ENCODE data around the gene FAM234B.

The FAM234B gene

GRCh38 chr12:13090054-13090453, 45.9 kb downstream of the FAM234B start:
- no peak for DNase-seq (ENCODE audit: low read depth in 4 of 4, low spot score in 1 of 4)

GRCh38 chr12:13091832-13092231, 47.7 kb downstream of the FAM234B start:
- DNase-seq (ENCODE audit: low read depth in 4 of 4, low spot score in 1 of 4) = no peak

GRCh38 chr12:13093191-13093847, 49.1 kb downstream of the FAM234B start:
- DNase-seq (ENCODE audit: low read depth in 4 of 4, low spot score in 1 of 4) = no peak

GRCh38 chr12:13093848-13094220, 49.7 kb downstream of the FAM234B start:
- DNase-seq (ENCODE audit: low read depth in 4 of 4, low spot score in 1 of 4) = no peak

DNA sequence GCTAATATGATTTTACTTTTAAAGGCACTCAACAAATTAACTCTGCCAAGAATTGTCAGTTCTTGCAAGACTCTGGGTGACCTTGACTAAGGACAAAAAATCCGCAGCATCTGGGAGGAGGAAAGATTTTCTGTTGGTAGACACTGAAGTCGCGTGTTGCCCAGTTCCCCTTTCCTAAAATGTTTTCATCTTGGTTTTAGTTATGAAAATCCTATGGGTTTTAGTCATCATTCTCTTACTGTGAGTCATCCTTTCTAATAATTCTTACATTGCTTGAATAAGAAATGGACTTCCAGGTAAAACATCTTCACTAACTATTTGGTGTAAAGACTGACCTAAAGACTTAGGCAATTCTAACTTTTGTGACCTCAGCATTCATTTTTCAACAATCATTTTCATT, 50.2 kb downstream of the FAM234B start:
- DNase-seq (ENCODE audit: low read depth in 4 of 4, low spot score in 1 of 4) = no peak

- no peak for DNase-seq (ENCODE audit: low read depth in 4 of 4, low spot score in 1 of 4)
Observed at GRCh38 chr12:13095266-13095995, 51.2 kb downstream of the FAM234B start.

GRCh38 chr12:13097491-13098011, 53.4 kb downstream of the FAM234B start:
- no peak for DNase-seq (ENCODE audit: low read depth in 4 of 4, low spot score in 1 of 4)

DNA sequence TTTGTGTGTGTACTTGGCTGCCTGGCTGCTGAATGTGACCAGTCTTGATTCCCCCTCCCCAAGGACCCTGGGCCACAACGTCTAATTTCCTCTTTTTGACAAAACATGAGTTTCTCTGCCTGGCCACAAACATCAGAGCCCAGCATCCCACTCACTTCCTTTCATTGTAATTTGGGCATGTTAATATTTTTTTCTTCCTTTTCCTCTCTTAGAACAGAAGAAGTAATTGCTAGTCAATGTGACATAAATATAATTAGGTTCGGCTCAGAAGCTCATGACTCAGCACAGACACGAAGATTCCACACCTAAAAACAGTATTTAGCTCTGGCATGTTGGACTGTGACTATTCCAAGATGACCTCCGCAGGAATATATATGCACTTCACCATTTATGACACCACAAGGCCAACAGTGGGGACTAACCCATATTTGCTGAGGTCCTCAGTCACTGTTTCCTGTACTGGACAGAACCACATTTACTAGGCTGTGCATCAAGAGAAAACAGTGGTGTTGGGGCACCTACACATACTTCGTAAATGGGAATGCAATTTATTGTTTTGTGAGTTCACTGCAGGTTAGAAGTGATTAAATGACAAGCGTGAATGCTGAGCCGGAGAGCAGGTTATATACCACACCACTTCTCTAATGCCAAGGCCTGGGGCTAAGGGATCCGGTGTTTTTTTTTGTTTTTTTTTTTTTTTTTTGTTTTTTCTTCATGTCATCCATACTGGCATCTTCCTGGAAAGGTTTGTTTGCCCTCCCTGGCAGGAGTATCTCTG, 55.1 kb downstream of the FAM234B start:
- DNase-seq (ENCODE audit: low read depth in 4 of 4, low spot score in 1 of 4) = no peak

DNA sequence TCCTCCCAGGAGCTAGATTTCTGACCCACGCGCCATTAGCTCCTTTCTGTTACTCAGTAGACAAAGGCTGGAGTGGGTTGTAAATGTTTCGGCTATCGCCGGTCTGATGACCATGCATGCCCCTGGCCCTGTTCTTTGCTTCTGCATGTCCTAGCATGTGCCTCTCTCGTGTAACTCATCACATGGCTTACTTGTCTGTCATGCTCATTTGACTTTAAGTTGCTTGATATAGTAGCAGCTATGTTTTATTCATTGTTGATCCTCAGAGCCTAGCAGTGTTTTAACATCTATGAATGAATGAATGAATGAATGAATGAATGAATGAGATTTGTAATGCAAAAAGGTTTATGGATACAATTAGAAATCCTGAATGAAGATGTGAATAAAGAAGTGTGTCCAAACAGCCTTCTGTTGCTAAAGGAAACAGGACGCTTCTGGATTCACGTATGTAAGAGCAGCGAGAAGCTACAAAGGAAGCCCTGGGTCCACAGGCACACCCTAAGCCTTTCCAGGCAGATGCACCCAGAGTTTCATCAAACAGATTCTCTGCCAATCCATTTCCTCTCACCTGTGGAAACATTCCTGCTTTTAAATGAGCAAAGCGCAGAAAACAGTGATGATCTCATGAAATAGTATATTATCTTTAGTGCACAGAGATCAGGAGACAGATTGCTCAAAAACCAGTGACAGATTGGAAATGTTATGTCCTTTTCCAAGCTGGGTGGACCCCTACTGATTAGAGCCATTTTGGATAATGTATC, 55.8 kb downstream of the FAM234B start:
- no peak for DNase-seq (ENCODE audit: low read depth in 4 of 4, low spot score in 1 of 4)

DNA sequence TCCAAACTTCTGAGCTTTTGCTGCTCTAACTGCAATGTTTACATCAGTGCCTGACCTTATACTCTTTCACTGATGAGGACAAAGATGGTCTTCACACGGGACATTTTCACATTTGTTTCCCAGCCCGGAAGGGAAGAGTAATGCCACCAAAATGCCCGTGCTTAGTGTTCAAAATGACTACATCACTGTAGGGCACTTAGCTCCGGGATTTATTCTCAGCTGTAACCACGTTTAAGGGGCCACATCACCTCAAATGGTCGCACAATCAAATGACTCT, 56.4 kb downstream of the FAM234B start:
- DNase-seq (ENCODE audit: low read depth in 4 of 4, low spot score in 1 of 4) = no peak

- peak; percentile 65 to 81 (median 70) for DNase-seq (ENCODE audit: low read depth in 4 of 4, low spot score in 1 of 4)
Observed at GRCh38 chr12:13100882-13101769, 56.9 kb downstream of the FAM234B start.

DNA sequence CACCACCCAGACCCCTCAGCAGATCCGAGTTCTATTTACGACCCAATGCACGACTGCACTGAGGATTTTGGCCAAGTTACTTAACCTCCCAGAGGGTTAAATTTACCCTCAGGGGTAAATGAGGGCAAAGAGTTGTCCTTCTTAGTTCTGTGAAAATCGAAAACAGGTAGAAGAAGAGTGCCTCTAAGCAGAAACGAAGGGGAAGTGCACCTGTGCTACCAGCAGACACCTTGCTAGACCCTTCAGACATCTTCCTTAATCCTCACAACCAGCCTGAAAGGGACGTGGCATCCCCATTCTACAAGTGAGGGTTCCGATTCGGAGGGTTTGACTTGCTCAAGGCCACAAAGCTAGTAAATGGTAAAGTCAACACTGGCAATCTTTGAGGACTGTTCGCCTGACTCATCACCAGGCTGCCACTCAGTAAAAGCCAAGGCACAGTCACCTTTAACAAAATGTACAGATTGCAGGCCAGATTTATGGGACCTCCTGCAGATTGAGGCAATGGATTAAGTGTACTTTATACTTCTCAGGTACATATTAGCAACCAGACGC, 57.7 kb downstream of the FAM234B start:
- DNase-seq (ENCODE audit: low read depth in 4 of 4, low spot score in 1 of 4) = no peak

DNA sequence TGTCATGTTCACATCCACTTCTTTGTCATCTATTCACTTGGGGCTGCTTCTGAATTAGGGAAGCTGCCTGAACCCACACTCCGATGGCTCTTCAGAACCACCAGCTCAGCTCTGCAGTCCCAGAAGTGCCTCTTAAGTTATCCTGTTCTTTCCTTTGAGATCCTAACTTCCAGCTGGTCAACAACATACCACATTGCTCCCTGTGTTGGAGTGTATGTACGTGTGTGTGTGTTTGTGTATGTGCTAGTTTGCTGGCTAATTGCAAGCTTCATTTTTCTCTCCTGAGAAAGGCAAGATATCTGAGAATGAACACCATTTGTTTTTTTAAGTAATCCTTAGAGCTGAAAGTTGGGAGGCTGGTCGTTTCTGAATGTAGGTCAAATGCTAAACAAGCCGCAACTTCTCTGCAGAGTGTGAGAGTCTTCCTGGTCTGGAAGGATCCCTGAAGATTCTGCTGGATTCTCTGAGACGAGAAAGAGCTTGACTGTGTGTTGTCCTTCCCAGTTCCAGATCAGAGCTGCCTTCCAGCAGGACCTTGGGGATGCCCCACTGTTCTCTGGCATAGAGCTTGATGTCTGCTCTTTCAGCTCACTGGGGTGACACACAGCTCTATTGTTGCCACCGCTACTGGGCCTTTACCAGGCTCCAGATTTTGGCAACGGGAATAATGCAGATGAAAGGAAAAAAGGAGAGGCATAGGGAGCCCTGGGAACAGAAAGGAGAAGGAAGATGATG, 58.4 kb downstream of the FAM234B start:
- DNase-seq (ENCODE audit: low read depth in 4 of 4, low spot score in 1 of 4) = no peak

DNA sequence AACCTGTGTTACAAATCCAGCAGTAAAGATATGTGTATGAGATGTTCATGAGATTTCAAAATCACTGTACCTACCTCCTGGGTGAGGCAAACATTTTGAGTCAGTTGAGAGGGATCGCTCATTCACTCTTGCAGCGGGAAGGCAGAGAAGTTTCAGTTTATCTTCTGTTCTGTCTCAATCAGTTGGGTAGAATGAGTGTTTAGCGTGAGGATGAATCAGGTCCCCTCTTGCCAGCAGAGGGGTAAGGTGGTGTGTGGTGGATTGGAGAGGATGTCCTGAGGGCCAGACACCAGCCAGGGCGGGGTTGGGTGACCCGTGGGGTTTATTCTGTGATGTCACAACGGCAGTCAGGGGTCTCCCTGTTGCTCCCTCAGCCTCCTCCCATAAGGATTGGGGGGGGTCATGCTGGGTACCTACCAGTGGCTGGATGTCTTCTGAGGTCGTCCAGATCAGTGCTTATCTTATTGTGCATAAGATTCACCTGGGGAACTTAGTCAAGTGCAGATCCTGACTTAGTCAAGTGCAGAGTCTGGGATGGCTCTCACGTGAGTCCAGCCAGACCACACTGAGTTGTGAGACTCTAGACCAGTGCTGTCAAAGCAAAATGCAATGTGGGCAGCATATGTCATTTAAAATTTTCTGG, 59.3 kb downstream of the FAM234B start, which contains the start of gene GSG1:
GSG1 (minus strand) TSS at position 277 of the 643 bp plus-strand sequence; CDS start at position 122, 155 bp downstream.
- peak in 1 of 4 experiments; percentile 13 for DNase-seq (ENCODE audit: low read depth in 4 of 4, low spot score in 1 of 4)

GRCh38 chr12:13104409-13104808, 60.2 kb downstream of the FAM234B start:
- DNase-seq (ENCODE audit: low read depth in 4 of 4, low spot score in 1 of 4) = no peak

GRCh38 chr12:13105781-13106180, 61.6 kb downstream of the FAM234B start:
- DNase-seq (ENCODE audit: low read depth in 4 of 4, low spot score in 1 of 4) = no peak

DNA sequence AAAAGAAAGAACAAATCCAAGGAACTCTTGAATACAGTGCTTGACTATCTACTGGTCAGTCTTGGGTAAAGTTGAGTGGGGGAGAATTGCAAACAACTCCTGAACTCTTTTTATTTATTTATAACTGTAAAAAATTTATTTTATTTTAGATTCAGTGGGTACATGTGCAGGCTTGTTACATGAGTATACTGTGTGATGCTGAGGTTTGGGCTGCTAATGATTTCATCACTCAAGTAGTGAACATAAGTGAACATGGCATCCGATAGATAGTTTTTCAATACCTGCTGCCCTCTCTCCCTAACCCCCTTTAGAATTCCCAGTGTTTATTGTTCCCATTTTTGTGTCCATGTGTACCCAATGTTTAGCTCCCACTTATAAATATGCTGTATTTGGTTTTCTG, 62.5 kb downstream of the FAM234B start:
- no peak for DNase-seq (ENCODE audit: low read depth in 4 of 4, low spot score in 1 of 4)

- DNase-seq (ENCODE audit: low read depth in 4 of 4, low spot score in 1 of 4) = no peak
Observed at GRCh38 chr12:13112968-13113367, 68.8 kb downstream of the FAM234B start.

All from stimulated activated CD4-positive, alpha-beta T cell treated with anti-CD3 and anti-CD28 coated beads, Interleukin-1b, Interleukin-23, amount 100 ng/mL, for 24 hours (primary cell).